NOMO-1 treated with DMSO at 0.1 percent for 48 hours (cell line): ENCODE measurements around the gene PPP1R13L.

ENCODE experiments used
- DNase-seq: peaks from one replicate; lab custom pipeline; 2025; ENCODE audit not compliant: unreplicated experiment; lab: John Stamatoyannopoulos, UW

Gene PPP1R13L

DNA sequence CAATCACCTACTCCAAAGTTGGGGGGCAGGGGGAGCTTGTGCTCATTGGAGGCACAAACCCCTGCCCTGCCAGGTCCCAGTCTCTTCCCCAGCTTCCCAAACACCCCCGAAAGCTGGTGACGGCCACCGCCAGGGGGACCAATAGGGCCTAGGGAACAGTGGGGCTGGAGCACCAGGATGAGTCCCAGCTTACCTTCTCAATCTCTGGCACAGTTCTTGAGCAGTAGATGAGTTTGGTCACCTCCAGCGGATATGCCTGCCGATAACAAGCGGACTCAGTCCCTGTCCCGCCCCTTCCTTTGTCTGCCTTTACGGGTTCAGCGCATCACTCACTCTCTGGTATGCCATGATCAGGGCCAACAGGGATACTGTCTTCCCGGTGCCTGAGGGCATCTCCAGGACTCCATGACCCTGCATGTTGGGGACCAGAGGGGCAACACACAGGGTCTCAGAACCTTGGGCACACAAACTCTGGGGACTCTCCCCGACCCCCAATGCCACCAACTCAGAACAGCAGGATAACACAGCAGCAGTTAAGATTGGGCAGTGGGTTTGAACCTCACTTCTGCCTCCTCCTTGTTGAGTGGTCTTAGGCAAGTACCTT, 36.0 kb downstream of the PPP1R13L start:
- DNase-seq: no peak

DNA sequence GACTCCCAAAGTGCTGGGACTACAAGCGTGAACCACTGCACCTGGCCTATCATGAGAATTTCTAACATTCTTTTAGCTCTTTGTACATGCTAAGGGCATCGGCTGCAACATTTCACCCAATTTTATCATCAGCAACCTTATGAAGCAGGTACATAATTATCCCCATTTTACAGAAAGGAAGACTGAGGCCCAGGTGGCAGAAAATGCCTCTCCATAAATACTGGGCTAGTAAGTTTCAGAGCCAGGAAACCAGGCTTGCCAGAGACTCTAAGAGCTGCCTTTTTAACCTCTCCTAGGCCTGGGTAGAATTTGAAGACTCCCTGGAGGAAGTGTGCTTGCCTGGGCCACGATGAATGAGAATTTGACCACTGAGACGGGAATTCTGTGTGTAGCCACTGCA, 36.7 kb downstream of the PPP1R13L start:
- no peak for DNase-seq

DNA sequence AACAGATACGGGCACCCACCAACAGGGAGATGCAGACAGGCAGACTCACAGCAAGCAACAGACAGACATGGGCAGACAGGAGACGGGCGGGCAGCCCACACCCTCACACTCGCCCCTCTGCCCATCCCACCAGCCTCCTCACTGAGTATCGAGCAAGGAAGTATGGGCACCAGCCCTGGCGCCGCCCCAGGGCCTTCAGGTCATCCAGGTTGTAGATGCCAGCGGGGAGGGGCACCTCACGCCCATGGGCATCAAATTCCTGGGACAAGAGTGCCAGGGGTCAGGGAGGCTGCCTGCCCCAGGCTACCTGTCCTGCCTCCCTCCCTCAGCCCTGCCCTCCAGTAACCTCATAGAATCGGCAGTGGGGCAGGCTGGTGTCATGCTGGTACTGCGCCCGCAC, 40.2 kb downstream of the PPP1R13L start:
- DNase-seq: no peak

DNA sequence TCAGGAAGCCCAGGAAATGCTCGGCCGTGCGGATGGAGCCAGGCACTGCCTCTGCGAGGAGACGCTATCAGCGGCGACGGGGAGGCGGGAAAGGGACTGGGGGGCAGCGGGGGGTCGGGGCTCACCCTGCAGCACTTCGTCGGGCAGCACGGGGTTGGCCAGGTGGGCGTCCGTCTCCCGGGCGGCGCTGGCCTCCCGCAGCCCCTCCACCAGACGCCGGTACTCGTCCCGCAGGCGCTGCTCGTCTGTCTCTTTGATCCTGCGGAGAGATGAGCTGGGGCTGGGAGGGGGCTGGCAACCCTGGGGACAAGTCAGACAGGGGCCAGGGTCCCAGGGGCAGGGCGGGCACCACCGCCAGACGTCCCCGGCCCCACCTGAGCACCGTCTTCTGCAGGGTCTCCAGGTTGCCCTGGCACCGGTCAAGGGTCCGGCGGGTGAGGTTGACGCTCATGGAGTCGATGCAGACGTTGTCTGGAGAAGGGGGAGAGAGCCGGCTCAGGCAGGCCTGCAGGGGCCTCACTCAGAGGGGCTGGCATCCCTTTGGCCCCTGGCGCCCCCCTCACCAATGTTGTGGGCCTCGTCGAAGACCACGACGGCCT, 40.9 kb downstream of the PPP1R13L start:
- DNase-seq: no peak

DNA sequence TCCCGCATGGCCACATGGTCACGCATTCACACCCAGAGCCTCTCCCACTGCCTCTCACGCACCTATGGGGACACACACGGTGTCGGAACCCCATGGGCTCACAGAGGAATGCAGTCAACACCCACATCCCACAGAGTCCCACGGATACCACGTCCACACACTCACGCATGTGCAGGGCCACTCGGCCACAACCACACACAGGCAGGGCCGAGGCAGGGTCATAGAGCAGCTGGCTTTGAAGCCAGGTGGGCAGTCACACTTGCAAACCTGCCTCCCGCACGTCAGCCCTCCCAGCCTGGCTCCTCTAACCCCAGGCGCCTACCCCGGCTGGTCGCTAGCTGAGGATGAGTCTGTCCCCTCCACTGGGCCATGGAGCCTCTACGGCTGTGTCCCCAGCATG, 42.6 kb downstream of the PPP1R13L start:
- no peak for DNase-seq

DNA sequence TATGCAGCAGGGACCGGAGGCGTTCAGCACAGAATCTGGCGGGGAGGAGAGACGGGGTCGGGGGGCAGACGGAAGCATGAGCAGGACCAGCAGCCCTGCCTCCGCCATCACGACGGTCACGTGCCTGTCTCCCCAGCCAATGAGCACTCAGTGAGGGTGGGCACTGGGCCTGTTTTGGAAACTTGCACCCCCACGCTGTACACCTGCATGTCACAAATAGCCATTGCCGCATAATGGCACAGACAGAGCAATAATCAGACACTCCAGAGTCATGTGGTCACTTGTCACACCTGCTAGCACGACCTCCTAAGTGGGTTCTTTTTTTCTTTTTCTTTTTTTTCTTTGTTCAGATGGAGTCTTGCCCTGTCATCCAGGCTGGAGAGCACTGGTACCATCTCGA, 43.3 kb downstream of the PPP1R13L start:
- no peak for DNase-seq

DNA sequence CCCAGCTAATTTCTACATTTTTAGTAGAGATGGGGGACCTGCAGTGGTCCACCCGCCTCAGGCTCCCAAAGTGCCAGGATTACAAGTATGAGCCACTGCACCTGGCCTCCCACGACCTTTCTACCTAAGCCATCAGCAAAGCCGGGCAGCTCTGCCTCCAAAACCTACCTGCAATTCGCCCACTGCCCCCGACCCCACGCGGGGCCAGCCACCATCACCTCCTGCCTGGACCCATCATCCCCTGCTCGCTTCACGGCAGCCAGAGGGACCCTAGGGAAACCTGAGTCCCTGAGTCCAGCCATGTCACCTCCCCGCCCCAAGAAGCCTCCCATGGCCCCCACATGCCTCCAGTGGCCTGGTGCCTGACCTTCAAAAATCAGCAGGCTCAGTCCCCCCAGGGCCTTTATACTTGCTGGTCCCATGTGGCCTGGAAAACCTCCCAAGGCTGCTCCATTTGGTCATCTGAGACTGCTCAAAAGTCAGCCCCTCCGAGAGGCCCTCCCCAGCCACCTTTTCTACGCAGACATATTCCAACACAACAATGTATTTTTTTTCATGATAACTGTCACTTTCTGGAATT, 46.6 kb downstream of the PPP1R13L start:
- DNase-seq: no peak

DNA sequence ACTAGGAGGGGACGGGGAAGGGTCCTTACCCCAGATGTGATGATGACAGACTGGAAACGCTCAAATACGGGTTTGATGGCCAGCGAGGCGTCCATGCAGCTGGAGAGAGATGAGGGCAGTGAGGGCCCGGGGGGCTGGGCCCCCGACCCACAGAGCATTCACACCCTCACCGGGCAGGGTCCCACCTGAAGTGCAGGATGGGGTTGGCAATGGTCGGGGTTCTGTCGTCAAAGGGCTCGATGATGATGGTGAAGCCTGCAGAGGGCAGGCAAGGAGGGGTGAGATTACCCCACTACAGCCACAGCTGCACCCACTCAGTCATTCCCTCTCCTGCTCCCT, 47.5 kb downstream of the PPP1R13L start:
- DNase-seq: no peak

DNA sequence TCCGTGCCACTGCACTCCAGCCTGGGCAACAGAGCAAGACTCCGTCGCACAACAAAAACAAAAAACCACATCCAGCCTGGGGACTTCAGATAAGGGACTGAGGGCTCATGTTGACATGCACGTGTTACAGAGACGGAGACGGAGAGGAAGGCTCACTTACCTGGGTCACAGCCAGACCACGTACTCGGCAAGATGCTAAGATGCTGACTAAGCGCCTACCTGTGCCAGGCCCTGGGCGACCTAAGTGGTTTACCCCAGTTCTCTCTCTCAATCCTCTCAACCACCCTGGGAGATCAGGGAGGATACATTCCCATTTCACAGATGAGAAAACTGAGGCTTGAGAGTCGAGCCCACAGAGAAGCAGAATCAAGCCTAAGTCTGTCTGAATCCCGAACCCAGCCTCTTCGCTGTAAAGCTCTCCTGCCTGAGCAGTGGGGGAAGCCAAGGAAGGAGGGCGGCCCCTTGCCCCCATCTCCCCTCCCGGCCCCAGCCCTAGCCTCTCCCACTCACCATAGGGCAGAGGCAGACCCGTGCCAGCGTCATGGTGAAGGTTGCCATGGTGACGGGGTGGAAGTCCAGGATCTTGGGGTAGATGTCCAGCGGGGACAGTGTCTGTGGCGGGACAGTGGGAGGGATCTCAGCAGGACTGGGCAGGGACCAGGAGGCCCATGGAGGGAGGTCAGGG, 48.0 kb downstream of the PPP1R13L start:
- DNase-seq: no peak

DNA sequence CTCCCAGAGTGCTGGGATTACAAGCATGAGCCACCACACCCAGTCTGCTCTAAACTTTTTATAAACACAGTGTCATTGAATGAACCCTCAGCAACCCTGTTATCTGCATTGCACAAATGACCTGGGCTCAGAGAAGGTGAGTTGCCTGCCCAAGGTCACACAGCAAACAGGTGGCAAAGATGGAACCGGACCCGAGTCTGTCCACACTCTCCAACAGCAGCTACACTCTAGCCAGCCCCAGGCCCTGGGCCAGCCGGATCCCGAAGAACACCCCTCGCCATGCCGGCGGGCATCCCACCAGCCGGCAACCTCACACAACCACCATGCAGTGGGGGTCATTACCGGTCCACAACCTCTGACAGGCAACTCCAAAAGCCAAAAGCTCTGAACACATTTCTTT, 49.0 kb downstream of the PPP1R13L start:
- no peak for DNase-seq

DNA sequence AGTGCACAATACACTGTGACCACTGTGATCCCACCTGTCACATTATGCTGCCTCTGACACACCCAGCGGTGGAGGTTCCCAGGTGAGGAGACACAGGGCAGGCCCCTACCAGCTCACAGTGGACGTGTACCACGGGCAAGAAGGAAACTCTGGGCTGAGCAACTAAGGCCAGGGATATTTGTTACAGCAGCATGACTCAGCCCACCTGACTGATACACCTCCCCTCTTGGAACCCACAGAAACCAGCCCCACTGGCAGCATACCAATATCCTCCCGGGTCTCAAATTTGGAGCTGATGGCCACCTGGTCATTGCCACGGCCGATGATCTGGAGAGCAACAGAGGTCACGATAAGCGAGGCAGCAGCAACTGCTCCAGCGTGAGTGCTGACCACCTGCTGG, 49.5 kb downstream of the PPP1R13L start:
- no peak for DNase-seq

DNA sequence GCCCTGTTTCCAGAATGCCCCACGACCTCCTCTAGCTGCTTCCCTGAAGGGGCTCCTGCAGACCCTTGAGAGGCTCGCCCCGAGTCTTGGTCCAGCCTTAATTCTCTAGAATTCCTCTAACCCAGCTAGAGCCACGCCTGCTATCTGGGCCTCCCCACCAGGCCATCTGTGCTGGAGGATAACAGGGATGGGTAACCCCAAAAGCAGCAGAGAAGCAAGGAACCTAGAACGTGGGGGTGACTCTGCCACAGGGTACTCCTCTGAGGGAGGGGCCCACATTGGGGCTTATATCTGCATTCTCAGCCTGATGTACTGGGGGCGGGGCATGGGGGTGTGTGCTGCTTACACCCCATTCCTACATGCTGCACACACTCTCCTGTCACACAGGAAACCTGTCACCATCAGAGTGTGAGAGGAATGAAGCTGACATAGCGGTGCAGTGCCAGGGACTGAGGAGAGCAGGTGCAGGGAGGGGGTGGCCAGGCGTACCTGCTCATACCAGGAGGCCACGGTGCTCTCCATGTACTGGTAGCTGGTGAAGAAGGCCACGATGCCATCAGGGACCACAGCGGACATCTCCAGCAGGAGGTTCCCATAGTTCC, 50.5 kb downstream of the PPP1R13L start:
- DNase-seq: no peak

DNA sequence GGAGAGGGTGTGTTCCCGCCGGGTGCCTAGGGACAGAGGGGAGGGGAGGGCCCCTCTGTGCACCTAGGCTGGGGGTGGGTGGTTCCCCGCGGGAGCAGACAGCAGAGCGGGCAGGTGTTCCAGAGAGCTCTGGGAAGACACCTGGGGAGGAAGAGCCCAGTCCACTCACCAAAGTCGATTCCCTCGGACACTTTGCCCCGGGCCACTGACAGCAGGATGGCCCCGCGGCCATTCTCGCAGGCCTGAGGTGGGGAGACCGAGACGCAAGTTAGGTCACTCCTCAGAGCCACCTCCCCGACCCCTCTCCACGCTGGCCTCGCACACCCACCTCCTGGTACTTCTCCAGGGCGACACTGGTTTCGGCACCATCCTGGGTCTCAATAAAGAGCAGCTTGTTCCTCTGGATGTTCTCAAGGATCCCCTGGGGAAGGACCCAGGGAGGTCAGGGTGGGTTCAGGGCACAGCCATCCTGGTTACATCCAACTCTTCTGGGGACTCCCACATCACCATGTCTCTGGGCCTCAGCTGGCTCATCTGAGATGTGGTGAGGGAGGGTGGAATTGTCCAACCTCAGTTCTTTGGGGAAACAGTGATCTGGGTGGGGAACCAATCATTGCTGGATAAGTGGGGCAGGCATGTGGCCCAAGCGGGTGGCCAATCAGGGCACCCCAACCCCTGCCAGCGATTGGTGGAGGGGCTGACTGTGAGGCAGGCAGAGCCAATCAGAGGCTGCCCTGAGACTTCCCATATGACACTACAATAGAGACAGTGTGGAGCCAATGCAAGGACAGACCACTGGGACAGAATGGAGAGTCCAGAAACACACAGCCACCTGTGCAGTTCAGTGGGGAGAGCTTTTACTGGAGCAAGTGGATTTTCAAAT, 51.7 kb downstream of the PPP1R13L start:
- no peak for DNase-seq

DNA sequence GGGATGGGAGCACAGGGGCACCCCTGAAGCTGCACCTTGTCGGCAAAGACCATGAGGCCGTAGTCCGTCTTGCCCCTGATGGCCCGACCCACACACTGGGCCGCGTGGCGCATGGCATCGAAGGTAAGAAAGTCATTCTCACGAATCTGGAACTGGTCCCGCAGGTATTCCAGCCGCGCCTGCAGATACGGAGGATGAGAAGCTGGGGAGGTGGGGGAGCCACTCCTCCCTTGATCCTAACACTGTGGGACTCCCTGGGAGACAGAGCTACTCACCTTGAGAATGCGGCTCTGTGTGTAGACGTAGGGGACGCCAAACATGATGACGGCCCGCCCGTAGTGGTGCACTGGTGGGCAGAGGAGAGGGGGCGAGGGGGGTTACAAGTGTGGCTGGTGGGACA, 52.4 kb downstream of the PPP1R13L start:
- no peak for DNase-seq

DNA sequence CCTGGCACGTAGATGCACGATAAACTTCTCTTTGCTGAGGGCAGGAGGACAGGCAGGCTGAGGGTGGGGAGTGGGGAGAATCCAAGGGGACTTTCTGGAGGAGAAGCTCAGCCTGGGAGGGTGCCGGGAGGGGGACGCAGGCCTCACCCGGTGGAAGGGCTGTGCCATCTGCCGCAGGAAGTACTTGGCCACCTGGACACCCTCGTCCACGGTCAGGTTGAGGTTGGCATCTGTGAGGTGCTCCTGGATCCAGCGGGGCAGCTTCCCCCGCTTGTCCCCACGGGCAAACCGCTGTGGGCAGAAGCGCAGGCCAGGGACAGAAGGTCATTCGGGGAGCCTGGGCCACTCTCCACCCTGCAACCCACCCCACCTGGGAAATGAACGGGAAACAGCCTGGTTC, 52.8 kb downstream of the PPP1R13L start:
- no peak for DNase-seq

DNA sequence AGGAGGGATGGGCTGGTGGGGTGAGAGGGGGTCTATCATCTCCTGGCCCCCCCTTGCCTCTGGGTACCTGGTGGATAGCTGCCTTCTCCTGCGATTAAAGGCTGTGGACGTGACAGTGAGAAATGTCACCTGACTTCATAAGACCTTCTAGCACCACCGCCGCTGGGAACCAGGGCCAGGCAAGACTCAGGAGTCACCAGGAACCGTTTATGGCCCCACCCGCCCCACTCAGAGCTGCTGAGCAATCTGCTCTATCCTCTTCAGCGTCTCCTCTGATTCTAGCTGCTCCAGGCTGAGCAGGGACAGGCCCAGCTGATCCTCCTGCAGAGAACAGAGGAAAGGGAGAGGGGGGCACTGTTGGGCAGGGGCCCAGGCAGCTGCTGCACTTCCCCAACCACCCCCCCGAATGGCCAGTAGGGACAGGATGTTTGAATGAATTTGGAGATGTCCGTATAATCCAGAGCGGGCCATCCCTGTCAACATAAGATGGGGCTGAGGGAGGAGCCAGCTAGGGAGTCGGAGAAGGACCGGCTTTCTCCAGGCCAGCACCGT, 53.4 kb downstream of the PPP1R13L start:
- no peak for DNase-seq

DNA sequence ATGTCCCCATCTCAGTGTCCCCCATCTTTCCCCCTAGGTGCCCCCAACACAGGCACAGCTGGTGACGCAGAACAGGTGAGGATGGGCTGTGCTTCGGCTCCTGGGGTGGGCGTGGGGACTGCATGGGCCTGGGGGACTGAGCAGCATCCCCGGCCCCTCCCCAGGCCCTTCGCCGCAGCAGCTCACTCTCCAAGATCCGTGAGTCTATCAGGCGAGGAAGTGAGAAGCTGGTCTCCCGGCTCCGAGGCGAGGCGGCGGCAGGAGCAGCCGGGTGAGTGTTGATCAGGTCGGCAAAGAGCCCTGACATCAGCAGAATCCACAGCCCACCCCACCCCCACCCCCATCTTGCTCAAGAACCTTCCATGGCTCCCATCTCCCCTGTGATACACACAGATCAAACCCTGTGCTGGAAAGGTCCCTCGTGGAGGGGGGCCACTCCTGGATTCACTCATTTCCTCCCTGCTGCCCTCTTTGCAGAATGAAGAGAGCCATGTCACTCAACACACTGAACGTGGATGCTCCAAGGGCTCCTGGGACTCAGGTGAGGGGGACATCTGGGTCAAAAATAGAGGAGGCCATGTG, 54.3 kb downstream of the PPP1R13L start:
- no peak for DNase-seq

DNA sequence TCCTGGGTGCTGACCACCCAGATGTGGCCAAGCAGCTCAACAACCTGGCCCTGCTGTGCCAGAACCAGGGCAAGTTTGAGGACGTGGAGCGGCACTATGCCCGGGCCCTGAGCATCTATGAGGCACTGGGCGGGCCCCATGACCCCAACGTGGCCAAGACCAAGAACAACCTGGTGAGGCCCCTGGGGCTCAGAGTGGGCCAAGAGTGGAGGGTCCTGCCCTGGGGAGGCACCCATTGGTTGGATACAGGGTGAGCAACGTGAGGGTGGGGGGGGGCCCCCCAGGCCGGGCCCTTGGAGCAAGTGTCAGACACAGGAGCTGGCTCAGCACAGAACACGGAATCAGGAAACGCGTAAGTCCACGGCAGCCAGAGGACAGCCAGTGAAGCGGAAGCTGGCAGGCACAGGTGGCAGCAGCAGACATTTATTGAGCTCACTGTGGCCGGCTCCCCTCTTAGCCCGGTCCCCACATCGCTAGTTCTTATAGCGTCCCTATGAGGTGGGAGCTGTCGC, 55.4 kb downstream of the PPP1R13L start:
- DNase-seq: no peak

DNA sequence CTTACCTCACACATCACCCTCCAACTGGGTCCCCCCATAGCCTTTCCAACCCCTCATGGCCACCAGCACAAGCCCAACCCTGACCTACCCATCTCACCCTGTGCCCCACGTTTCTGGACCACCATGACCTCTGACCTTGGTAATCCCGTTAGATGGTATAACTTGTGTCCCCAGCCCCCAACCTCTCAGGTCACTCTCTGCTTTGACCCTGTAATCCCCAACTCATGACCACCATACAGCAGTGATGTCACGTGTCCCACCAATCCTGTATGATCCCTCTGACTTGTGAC, 55.8 kb downstream of the PPP1R13L start:
- DNase-seq: no peak

DNA sequence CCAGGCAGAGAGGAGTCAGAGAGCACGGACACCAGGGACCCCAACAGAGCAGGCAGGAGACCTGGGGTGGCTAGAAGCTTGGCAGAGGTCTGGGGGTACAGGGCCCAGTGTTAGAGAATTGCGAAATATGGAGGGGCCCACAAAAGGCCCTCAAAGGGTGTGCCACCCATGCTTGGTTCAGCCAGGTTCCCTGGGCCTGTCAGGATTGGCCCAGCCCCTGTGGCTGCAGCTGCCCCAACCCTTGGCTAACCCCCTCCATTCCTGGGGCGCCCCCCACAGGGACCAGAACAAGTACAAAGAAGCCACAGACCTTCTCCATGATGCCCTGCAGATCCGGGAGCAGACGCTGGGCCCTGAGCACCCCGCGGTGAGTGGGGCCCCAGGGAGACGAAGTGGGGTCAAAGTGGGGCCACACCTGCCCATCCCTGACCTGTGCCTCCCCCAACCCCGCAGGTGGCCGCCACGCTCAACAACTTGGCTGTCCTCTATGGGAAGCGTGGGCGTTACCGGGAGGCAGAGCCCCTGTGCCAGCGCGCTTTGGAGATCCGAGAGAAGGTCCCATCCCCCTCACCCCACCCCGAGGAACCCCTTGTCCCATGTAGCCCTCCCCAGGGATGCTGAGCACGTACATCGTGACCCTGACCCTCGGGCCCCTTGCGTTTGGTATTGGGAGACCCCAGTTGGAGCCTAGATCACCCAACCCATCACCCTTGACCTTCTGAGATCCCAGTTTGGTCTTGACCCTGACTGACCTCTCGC, 56.3 kb downstream of the PPP1R13L start:
- no peak for DNase-seq
